Calu3 (cell line): ENCODE data around the gene LDLRAD4. TPM values are rescaled to one million over a fixed set of nuclear protein-coding genes. Genes with fewer than 3 reads are reported as not detected.

Experiments used
- BruUV-seq: library from RNA; stranded (reverse); fragments of 400-500 nt; replicated peaks from 2 replicates; lab custom pipeline; 2021; lab: Mats Ljungman, UMichigan
- CTCF ChIA-PET: fragments of 300-600 bp; sonication (Branson Sonifier 250); formaldehyde crosslinking; loops from one replicate; lab custom pipeline; 2022; ENCODE audit warnings: antibody characterized with exemption; lab: Charles Lee
- DNase-seq: peaks from one replicate; pipeline ENCODE4 v3.0.0; 2022
- H3K27ac Mint-ChIP-seq: one replicate; pipeline ENCODE4 v1.8.0; 2022; ENCODE audit warnings: mixed read lengths; ENCODE audit not compliant: unreplicated experiment
- H3K27me3 Mint-ChIP-seq: one replicate; pipeline ENCODE4 v1.8.0; 2022; ENCODE audit warnings: mixed read lengths; ENCODE audit not compliant: unreplicated experiment
- H3K36me3 Mint-ChIP-seq: one replicate; pipeline ENCODE4 v1.8.0; 2022; ENCODE audit warnings: mild to moderate bottlenecking, moderate library complexity, mixed read lengths; ENCODE audit not compliant: insufficient read depth, unreplicated experiment
- H3K4me1 Mint-ChIP-seq: one replicate; pipeline ENCODE4 v1.8.0; 2022; ENCODE audit warnings: mild to moderate bottlenecking, low read depth, mixed read lengths; ENCODE audit not compliant: unreplicated experiment
- H3K4me3 Mint-ChIP-seq: one replicate; pipeline ENCODE4 v1.8.0; 2022; ENCODE audit warnings: mild to moderate bottlenecking, low read depth, moderate library complexity, mixed read lengths; ENCODE audit not compliant: unreplicated experiment
- H3K9me3 Mint-ChIP-seq: one replicate; pipeline ENCODE4 v1.8.0; 2022; ENCODE audit warnings: low read depth, mixed read lengths; ENCODE audit not compliant: unreplicated experiment
- intact Hi-C: fragments of 100-400 bp; cut with micrococcal nuclease; formaldehyde crosslinking; loops from one replicate; pipeline ENCODE4 v1.10.0; 2022; ENCODE audit not compliant: unreplicated experiment
- total RNA-seq: library from RNA; stranded (reverse); gene quantifications from 2 replicates; pipeline ENCODE4 v1.2.3, GENCODE V29; 2022
- TF ChIP-seq, protein P1 (sequence below): fragments of 200-600 bp; IDR thresholded peaks from one replicate; pipeline ENCODE4 v1.8.0; 2022; ENCODE audit warnings: antibody characterized with exemption; ENCODE audit not compliant: unreplicated experiment

The LDLRAD4 gene
- total RNA-seq, 1 experiment from 2014 or later: 0.50 TPM

DNA sequence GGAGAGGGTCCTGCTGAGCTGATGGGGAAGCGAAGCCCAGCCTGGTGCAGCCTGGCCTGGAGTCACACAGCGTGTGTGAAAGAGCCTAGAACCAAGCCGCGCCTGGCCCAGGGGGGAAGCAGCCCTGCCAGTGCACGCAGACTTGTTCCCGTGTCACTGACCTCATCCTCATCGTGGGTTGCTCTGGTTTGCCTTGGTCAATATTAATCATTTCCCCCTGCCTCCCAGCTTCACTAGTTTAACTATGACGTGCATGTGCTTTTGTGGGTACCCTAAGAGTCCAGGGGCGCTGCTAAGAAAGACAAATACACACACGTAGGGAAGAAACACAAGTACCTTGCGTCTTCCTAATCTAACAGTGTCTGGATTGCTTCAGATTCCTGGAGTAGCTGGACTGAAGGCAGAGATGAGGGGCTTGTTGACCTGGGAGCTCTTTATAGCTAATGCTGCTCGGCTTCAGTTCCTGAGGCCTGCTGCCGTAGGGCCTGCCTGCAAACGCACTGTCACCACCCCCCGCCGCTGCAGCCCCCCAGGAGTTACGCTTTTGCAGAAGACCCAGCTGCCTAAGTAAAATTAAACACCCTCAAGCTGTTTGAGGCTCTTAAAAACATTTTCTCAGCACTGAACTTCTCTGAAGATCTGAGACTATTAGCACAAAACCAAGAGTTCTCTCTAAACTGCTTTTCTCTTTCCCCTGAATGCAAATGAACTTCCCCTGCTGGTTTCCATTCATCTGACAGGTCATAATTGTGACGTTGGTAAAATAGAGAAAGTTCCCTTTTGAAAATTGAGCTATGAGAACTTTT, 348.6 kb downstream of the LDLRAD4 start:
- no peak for DNase-seq
- Mint-ChIP-seq H3K9me3 (no peaks in the 10 kb centered on the region), H3K4me1 (no peaks in the 10 kb centered on the region), H3K27ac (no peak overlapping the region), H3K27me3 (peaks cover 14% of the 10 kb centered on the region), H3K36me3 (no peaks in the 10 kb centered on the region), H3K4me3 (no peak overlapping the region)
- TF ChIP-seq, protein P1, sequence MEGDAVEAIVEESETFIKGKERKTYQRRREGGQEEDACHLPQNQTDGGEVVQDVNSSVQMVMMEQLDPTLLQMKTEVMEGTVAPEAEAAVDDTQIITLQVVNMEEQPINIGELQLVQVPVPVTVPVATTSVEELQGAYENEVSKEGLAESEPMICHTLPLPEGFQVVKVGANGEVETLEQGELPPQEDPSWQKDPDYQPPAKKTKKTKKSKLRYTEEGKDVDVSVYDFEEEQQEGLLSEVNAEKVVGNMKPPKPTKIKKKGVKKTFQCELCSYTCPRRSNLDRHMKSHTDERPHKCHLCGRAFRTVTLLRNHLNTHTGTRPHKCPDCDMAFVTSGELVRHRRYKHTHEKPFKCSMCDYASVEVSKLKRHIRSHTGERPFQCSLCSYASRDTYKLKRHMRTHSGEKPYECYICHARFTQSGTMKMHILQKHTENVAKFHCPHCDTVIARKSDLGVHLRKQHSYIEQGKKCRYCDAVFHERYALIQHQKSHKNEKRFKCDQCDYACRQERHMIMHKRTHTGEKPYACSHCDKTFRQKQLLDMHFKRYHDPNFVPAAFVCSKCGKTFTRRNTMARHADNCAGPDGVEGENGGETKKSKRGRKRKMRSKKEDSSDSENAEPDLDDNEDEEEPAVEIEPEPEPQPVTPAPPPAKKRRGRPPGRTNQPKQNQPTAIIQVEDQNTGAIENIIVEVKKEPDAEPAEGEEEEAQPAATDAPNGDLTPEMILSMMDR: no peak
- no TSS peak for BruUV-seq
- intact Hi-C loops: no loop called here
- CTCF ChIA-PET: no interaction called here

DNA sequence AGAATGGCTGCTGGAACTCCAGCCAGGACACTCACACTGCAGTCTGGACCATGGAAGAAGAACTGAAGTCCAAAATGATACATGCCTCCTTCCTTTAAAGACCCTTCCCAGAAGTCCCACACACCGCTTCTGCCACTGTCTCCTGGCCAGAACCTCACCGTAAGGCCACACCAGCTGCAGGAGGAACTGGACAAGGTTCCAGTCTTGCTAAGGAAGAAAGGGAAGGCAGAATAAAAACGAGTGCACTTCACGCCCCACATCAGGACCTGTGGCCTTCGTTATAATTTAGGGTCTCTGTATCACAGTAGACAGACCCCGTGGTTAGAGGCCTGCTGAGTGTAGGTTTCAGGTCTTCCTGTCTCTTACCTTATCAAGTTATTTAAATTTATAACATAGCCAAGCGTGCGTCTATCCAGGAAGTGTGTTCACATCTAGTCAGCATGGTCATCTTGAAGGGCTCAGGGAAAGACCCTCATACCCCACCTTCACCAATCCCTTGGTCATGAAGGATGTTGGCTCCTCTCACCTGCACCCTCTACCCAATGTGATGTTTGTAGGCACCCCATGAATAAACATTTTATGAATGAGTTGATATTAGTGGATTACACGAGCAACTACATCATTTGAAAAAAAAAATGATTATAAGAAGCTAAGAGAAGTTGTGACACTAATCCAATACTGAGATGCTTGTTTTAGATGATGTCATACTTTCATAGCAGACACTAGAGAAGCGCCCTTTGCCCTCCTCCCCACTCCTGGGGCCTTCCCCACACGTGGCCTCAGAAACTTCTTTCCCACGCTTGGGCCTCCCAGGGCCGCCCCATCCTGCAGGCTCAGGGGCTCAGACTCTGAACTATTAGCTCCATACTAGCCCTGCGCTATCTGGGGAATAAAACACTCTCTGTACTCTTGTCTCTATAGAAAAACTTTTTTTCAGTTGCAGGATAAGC, 350.2 kb downstream of the LDLRAD4 start:
- CTCF ChIA-PET: no interaction called here
- Mint-ChIP-seq H3K4me1 (no peaks in the 10 kb centered on the region), H3K36me3 (no peaks in the 10 kb centered on the region), H3K9me3 (no peaks in the 10 kb centered on the region), H3K27me3 (peaks cover 1% of the 10 kb centered on the region), H3K4me3 (no peak overlapping the region), H3K27ac (no peak overlapping the region)
- TF ChIP-seq, protein P1: no peak
- DNase-seq: no peak
- intact Hi-C loops: no loop called here
- no TSS peak for BruUV-seq

DNA sequence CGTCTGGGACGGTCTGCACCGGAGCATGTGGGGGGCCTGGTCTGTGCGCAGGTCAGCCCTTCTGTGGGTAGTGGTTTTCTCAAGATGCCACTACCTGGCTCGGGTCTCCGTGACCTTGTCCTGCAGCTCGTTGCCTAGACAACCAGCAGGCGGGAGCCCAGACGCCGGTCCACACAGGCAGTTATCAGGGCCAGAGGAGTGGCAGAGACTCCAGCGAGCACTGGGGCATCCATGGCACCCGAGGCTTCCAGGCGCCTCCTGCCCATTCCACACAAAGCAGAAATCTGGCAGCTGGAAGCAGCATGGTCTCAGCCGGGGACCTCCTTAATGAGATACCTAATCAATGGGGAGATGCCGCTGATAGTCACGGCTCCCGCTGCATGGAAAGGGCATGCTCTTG, 351.7 kb downstream of the LDLRAD4 start:
- BruUV-seq: no TSS peak
- H3K4me1 Mint-ChIP-seq: no peaks in the 10 kb centered on the region
- H3K27me3 Mint-ChIP-seq: no peaks in the 10 kb centered on the region
- no peak overlapping the region for H3K4me3 Mint-ChIP-seq
- no peaks in the 10 kb centered on the region for H3K9me3 Mint-ChIP-seq
- no peak for DNase-seq
- H3K36me3 Mint-ChIP-seq: no peaks in the 10 kb centered on the region
- H3K27ac Mint-ChIP-seq: no peak overlapping the region
- intact Hi-C loops: loop anchor here (10.0 kb wide), 1 partner anchor 135 kb away; no protein-coding TSS in a partner anchor
- CTCF ChIA-PET: no interaction called here
- TF ChIP-seq, protein P1: no peak

DNA sequence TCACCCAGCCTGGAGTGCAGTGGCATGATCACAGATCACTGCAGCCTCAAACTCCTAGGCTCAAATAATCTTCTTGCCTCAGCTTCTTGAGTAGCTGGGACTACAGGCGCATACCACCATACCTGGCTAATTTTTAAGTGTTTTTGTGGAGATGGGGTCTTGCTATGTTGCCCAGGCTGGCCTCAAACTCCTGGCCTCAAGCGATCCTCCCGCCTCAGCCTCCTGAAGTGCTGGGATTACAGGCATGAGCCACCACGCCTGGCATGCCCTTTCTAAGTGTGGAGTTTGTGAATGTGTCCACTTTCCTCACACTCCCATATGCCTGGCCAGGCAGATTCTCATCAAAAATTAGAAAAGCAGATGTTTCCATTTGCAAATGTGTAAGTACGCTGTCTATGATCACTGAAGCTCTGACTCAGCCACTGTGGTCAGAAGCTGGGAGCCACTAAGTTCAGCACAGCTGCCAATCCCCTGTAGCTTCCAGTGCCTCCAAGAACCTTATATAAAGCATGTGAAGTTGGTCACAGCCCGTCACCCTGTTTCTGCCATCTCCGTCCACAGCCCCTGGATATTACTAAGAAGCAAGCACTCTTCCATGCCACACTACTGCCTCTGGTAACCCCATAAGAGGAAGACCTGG, 352.4 kb downstream of the LDLRAD4 start:
- Mint-ChIP-seq H3K4me1 (no peaks in the 10 kb centered on the region), H3K4me3 (no peak overlapping the region), H3K9me3 (no peaks in the 10 kb centered on the region), H3K27me3 (peaks cover 3% of the 10 kb centered on the region), H3K36me3 (no peaks in the 10 kb centered on the region), H3K27ac (no peak overlapping the region)
- no TSS peak for BruUV-seq
- DNase-seq: no peak
- intact Hi-C loops: loop anchor here (10.0 kb wide), 1 partner anchor 136 kb away; no protein-coding TSS in a partner anchor
- TF ChIP-seq, protein P1: no peak
- CTCF ChIA-PET: no interaction called here
